ENCODE results near the gene C16orf87. TPM values are rescaled to one million over a fixed set of nuclear protein-coding genes. Genes with fewer than 3 reads are reported as not detected.

Gene C16orf87
- total RNA-seq, 1 experiment from 2014 or later = 10.2 TPM

- intact Hi-C loops (cut with micrococcal nuclease) = no loop called here
- DNase-seq (ENCODE audit: low read depth, low spot score) (no peak), ATAC-seq (no peak)
- Histone ChIP-seq H3K36me3 (ENCODE audit: control insufficient read depth in 1 of 2, insufficient read depth in 2 of 2, low read length in 2 of 2) (no peaks in the 10 kb centered on the region), H3K9me2 (ENCODE audit: insufficient read depth) (no peaks in the 10 kb centered on the region), H3K4me2 (ENCODE audit: low read length) (no peak overlapping the region), H3K4me1 (ENCODE audit: control insufficient read depth in 1 of 2, insufficient read depth in 2 of 2, low read length in 2 of 2) (no peaks in the 10 kb centered on the region), H2AFZ (ENCODE audit: low read depth, low read length, poor library complexity, severe bottlenecking) (no peak overlapping the region), H4K20me1 (ENCODE audit: insufficient read depth) (no peaks in the 10 kb centered on the region), H3K79me2 (ENCODE audit: insufficient read depth, low read length) (no peaks in the 10 kb centered on the region), H3K27me3 (ENCODE audit: insufficient read depth, low read length) (no peaks in the 10 kb centered on the region), H3K27ac (ENCODE audit: low read depth, low read length) (no peak overlapping the region), H3K4me3 (replicated peaks in 1 of 2; ENCODE audit: low read depth in 1 of 2, low read length in 2 of 2) (no peak overlapping the region), H3K9me3 (ENCODE audit: control insufficient read depth in 1 of 2, insufficient read depth in 1 of 2, low read depth in 1 of 2, low read length in 2 of 2) (no peaks in the 10 kb centered on the region; a peak in 1 of 4 replicates), H3K9ac (ENCODE audit: low read length) (no peak overlapping the region)
- no TSS peak for BruUV-seq (replicated peaks)
- ChIA-PET RAD21 (ENCODE audit: low non-redundant PET in 1 of 2, low total read pairs in 2 of 2, uncharacterized antibody in 2 of 2, unreplicated experiment in 2 of 2) (no interaction called here), POLR2A (no interaction called here), CTCF (no interaction called here)
- TF ChIP-seq, protein P1, sequence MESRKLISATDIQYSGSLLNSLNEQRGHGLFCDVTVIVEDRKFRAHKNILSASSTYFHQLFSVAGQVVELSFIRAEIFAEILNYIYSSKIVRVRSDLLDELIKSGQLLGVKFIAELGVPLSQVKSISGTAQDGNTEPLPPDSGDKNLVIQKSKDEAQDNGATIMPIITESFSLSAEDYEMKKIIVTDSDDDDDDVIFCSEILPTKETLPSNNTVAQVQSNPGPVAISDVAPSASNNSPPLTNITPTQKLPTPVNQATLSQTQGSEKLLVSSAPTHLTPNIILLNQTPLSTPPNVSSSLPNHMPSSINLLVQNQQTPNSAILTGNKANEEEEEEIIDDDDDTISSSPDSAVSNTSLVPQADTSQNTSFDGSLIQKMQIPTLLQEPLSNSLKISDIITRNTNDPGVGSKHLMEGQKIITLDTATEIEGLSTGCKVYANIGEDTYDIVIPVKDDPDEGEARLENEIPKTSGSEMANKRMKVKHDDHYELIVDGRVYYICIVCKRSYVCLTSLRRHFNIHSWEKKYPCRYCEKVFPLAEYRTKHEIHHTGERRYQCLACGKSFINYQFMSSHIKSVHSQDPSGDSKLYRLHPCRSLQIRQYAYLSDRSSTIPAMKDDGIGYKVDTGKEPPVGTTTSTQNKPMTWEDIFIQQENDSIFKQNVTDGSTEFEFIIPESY (IDR thresholded peaks at IDR 0.05; ENCODE audit: extremely low read depth, insufficient replicate concordance, low read length) = no peak
- TF ChIP-seq JUND (IDR thresholded peaks at IDR 0.05) (no peak), SP1 (IDR thresholded peaks at IDR 0.05; ENCODE audit: low read depth) (no peak), YY1 (IDR thresholded peaks at IDR 0.05; ENCODE audit: extremely low read depth, insufficient replicate concordance, low read depth, low read length) (no peak), REST (IDR thresholded peaks at IDR 0.05; ENCODE audit: low read depth) (no peak), POLR2A (IDR thresholded peaks at IDR 0.05; ENCODE audit: borderline replicate concordance, extremely low read depth, insufficient read depth, insufficient read length) (no peak), SIN3A (IDR thresholded peaks at IDR 0.05; ENCODE audit: low read depth) (no peak), CBX3 (IDR thresholded peaks at IDR 0.05; ENCODE audit: low read depth) (no peak)
- TF ChIP-seq, protein P2, sequence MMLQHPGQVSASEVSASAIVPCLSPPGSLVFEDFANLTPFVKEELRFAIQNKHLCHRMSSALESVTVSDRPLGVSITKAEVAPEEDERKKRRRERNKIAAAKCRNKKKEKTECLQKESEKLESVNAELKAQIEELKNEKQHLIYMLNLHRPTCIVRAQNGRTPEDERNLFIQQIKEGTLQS (IDR thresholded peaks at IDR 0.05) = no peak
- TF ChIP-seq, protein P3, sequence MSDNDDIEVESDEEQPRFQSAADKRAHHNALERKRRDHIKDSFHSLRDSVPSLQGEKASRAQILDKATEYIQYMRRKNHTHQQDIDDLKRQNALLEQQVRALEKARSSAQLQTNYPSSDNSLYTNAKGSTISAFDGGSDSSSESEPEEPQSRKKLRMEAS (IDR thresholded peaks at IDR 0.05) = no peak
Measured at GRCh38 chr16:46777804-46778203, 53.2 kb downstream of the C16orf87 start.

Measured in HCT116 (cell line).